Thyroid gland (tissue), 4 donors: ENCODE measurements around the gene PTPRC. TPM values are rescaled to one million over a fixed set of nuclear protein-coding genes. Genes with fewer than 3 reads are reported as not detected.

ENCODE experiments used
- DNase-seq, 2 donors: peaks; one replicate each; pipeline ENCODE4 v3.0.0-alpha.2; 2019
- H3K27ac ChIP-seq, 3 donors: fragments of 200-600 bp; sonication (generic); 1 replicate in 2 of 3; 2 replicates in 1 of 3; pipeline ENCODE4 v1.5.1; 2016 to 2019; ENCODE audit warnings: mild to moderate bottlenecking in 1 of 3, moderate library complexity in 1 of 3
- H3K27me3 ChIP-seq: fragments of 200-600 bp; sonication (generic); one replicate; pipeline ENCODE4 v1.5.1; 2019
- H3K36me3 ChIP-seq, 2 donors: fragments of 200-600 bp; sonication (generic); one replicate each; pipeline ENCODE4 v1.5.1; 2016 to 2019
- H3K4me1 ChIP-seq, 2 donors: fragments of 200-600 bp; sonication (generic); one replicate each; pipeline ENCODE4 v1.5.1; 2017 to 2019
- H3K4me3 ChIP-seq, 3 donors: fragments of 200-600 bp; sonication (generic); replicated peaks in 1 of 3; 1 replicate in 2 of 3; 2 replicates in 1 of 3; pipeline ENCODE4 v1.5.1; 2016; ENCODE audit warnings: mild to moderate bottlenecking in 1 of 3
- H3K9me3 ChIP-seq: fragments of 200-600 bp; sonication (generic); one replicate; pipeline ENCODE4 v1.5.1; 2017
- POLR2A ChIP-seq, 2 donors: fragments of 450-650 bp; IDR thresholded peaks; one replicate each; pipeline ENCODE4 v1.6.1; 2017; ENCODE audit warnings: antibody characterized with exemption in 2 of 2, mild to moderate bottlenecking in 2 of 2, moderate library complexity in 1 of 2
- WGBS, 2 donors: methylation state at CpG; one replicate each; pipeline ENCODE4 v1.1.5; 2017; 5-methylcytosine and 5-hydroxymethylcytosine counted together
- intact Hi-C: fragments of 100-400 bp; cut with DNase I; formaldehyde crosslinking; loops from one replicate; pipeline ENCODE4 v1.15.1; 2023
- total RNA-seq, 4 donors: library from RNA; depleted of rRNA; stranded (reverse); fragments of >200 nt; gene quantifications; one replicate each; pipeline ENCODE4 v1.2.3, GENCODE V29; 2016
- TF ChIP-seq, protein P1 (sequence below), 6 experiments: fragments of 200-600 bp in 3 of 6; fragments of 450-650 bp in 3 of 6; sonication (generic) in 3 of 6; IDR thresholded peaks; one replicate each; pipeline ENCODE4 v1.5.1; 2016 to 2019; ENCODE audit warnings: antibody characterized with exemption in 6 of 6, mild to moderate bottlenecking in 2 of 6, inconsistent platforms in 1 of 6, moderate library complexity in 1 of 6

Gene PTPRC
- total RNA-seq, 4 donors from 2014 or later, result 11.5 to 23.8 (median 16.9) TPM

GRCh38 chr1:198681252-198681651, 42.4 kb downstream of the PTPRC start:
- no peak for DNase-seq
- intact Hi-C loops, result no loop called here
- Histone ChIP-seq H3K4me3 (no peak overlapping the region), H3K4me1 (peaks cover 0 to 6% of the 10 kb centered on the region in 2 donors), H3K36me3 (no peaks in the 10 kb centered on the region), H3K27ac (no peak overlapping the region), H3K9me3 (no peaks in the 10 kb centered on the region), H3K27me3 (no peaks in the 10 kb centered on the region)
- 67 to 77% methylated on average over 1 of the region's 1 CpG for WGBS, 2 donors
- no peak for TF ChIP-seq POLR2A (IDR thresholded peaks at IDR 0.05)
- TF ChIP-seq, protein P1, sequence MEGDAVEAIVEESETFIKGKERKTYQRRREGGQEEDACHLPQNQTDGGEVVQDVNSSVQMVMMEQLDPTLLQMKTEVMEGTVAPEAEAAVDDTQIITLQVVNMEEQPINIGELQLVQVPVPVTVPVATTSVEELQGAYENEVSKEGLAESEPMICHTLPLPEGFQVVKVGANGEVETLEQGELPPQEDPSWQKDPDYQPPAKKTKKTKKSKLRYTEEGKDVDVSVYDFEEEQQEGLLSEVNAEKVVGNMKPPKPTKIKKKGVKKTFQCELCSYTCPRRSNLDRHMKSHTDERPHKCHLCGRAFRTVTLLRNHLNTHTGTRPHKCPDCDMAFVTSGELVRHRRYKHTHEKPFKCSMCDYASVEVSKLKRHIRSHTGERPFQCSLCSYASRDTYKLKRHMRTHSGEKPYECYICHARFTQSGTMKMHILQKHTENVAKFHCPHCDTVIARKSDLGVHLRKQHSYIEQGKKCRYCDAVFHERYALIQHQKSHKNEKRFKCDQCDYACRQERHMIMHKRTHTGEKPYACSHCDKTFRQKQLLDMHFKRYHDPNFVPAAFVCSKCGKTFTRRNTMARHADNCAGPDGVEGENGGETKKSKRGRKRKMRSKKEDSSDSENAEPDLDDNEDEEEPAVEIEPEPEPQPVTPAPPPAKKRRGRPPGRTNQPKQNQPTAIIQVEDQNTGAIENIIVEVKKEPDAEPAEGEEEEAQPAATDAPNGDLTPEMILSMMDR (IDR thresholded peaks at IDR 0.05), result no peak

DNA sequence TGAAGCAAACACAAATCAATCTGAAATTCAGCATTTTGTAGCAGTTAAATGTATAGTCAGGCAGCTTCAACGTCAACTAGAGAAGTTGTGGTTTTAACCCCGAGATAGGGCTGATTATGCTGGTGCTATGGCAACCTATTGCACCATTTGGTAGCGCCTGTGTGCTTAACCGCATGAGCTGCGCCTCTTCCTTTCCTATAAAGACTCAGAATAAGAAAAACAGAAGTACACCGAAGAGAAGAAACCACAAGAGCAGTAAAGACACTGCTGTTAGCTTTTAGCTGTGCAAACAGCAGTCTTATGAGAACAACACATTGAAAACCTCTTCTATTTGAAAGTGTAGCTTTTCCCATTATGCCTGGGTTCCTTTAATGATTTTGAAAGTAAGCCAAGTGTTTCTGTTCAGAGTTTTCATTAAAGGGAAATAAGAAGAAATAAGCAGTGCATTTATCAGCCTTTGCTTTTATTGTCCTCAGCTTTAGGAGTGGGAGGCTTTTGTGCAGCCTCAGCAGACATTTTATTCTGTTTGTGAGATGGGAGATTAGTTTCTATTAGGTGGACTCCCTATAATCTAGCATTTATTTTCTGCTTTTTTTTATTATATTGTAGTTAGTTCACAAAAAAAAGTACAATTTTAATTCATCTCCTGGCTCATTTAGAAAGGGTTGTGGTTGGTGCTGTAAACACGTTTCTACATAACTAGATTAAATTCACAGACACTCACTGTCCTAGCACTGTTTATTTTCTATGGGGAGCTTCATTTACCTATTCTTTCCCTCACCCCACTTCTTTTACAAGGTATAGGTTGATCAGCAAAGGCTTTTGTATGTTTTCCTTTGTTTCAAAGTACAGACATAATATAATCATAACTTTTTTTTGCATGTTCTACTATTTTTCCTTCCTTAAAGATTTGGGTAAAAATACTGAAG, 43.3 kb downstream of the PTPRC start:
- Histone ChIP-seq H3K4me1 (peaks cover 0 to 6% of the 10 kb centered on the region in 2 donors), H3K36me3 (no peaks in the 10 kb centered on the region), H3K27ac (no peak overlapping the region), H3K4me3 (no peak overlapping the region), H3K9me3 (no peaks in the 10 kb centered on the region), H3K27me3 (no peaks in the 10 kb centered on the region)
- TF ChIP-seq POLR2A (IDR thresholded peaks at IDR 0.05), result no peak
- TF ChIP-seq, protein P1 (IDR thresholded peaks at IDR 0.05), result no peak
- peak in 1 of 2 donors; percentile 14 for DNase-seq
- 20 to 28% methylated on average over 7 of the region's 7 CpGs for WGBS, 2 donors
- intact Hi-C loops, result no loop called here

GRCh38 chr1:198682850-198683249, 44.0 kb downstream of the PTPRC start:
- H3K27ac ChIP-seq, result no peak overlapping the region
- no peaks in the 10 kb centered on the region for H3K27me3 ChIP-seq
- no peaks in the 10 kb centered on the region for H3K36me3 ChIP-seq
- no peak for TF ChIP-seq POLR2A (IDR thresholded peaks at IDR 0.05)
- TF ChIP-seq, protein P1 (IDR thresholded peaks at IDR 0.05), result no peak
- H3K4me1 ChIP-seq, result peaks cover 0 to 6% of the 10 kb centered on the region in 2 donors
- intact Hi-C loops, result no loop called here
- WGBS, 2 donors, result 80 to 82% methylated on average over 2 of the region's 2 CpGs
- no peaks in the 10 kb centered on the region for H3K9me3 ChIP-seq
- DNase-seq, result no peak
- H3K4me3 ChIP-seq, result no peak overlapping the region

- TF ChIP-seq, protein P1 (IDR thresholded peaks at IDR 0.05), result no peak
- TF ChIP-seq POLR2A (IDR thresholded peaks at IDR 0.05), result no peak
- Histone ChIP-seq H3K36me3 (no peaks in the 10 kb centered on the region), H3K27me3 (no peaks in the 10 kb centered on the region), H3K9me3 (no peaks in the 10 kb centered on the region), H3K27ac (no peak overlapping the region), H3K4me1 (peaks cover 0 to 6% of the 10 kb centered on the region in 2 donors), H3K4me3 (no peak overlapping the region)
- intact Hi-C loops, result no loop called here
- no peak for DNase-seq
- WGBS, 2 donors, result 78 to 90% methylated on average over 2 of the region's 2 CpGs
These were observed 44.6 kb downstream of the PTPRC start for GRCh38 chr1:198683449-198683848.

DNA sequence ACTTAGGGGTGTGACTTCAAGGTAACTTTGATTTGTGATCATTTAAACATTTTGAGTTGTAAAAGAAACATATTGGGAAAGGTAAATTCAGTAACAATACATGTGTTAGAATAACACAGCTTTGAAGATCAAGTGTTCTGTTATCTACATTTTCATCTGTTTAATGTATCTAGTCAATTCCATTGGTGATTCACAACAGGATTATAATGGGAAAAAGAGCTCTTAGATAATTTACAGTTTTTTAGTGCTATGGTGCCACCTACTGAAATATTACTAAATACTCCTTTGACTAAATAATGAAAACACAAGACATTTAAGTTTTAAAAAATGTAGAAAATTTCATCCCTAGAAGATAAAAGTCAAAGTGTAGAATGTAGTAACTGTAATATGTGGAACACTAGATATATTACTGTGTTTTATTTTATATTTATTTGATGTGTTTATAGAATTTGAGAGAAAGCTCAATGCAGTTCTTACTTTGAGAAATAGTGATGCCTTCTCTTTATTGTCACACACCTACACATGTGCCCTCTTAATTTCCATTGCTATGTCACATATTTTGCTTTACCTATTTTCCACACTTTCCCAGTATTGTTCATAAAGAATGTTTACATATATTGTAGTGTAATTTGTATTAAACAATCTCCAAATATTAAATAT, 47.4 kb downstream of the PTPRC start:
- intact Hi-C loops, result no loop called here
- H3K9me3 ChIP-seq, result no peaks in the 10 kb centered on the region
- no peak for TF ChIP-seq POLR2A (IDR thresholded peaks at IDR 0.05)
- TF ChIP-seq, protein P1 (IDR thresholded peaks at IDR 0.05), result peak in 1 of 6 experiments; percentile 12
- DNase-seq, result no peak
- H3K27me3 ChIP-seq, result no peaks in the 10 kb centered on the region
- no peaks in the 10 kb centered on the region for H3K36me3 ChIP-seq
- no peak overlapping the region for H3K4me3 ChIP-seq
- no peak overlapping the region for H3K27ac ChIP-seq
- H3K4me1 ChIP-seq, result peaks cover 0 to 6% of the 10 kb centered on the region in 2 donors
